ENCODE results near the gene PROCA1. TPM values are rescaled to one million over a fixed set of nuclear protein-coding genes. Genes with fewer than 3 reads are reported as not detected.
A peak's percentile ranks its signal among the peaks of the same experiment; 100 is the strongest.

PROCA1 gene
- total and polyA plus RNA-seq, 2 donors from 2014 or later: 3.4 to 3.5 TPM

- Histone ChIP-seq H3K27me3 (ENCODE audit: control insufficient read depth, insufficient read depth, low read length) (no peaks in the 10 kb centered on the region), H3K4me3 (ENCODE audit: low read length in 3 of 3) (peak overlapping the region in 2 of 3 donors; percentile 36 to 97), H3K4me1 (ENCODE audit: control insufficient read depth in 2 of 3, insufficient read depth in 2 of 3, low read depth in 1 of 3, low read length in 3 of 3) (peaks cover 3 to 59% (median 42%) of the 10 kb centered on the region in 3 donors), H3K9ac (ENCODE audit: low read length in 3 of 3) (peak overlapping the region in 1 of 3 donors; percentile 98), H3K27ac (ENCODE audit: low read depth in 2 of 2, low read length in 2 of 2) (peak overlapping the region; percentile 95 to 96), H3K9me3 (ENCODE audit: control insufficient read depth in 2 of 3, insufficient read depth in 1 of 3, low read length in 3 of 3) (no peaks in the 10 kb centered on the region), H3K36me3 (ENCODE audit: control insufficient read depth in 2 of 3, insufficient read depth in 3 of 3, low read length in 3 of 3) (peaks cover 10 to 36% (median 11%) of the 10 kb centered on the region in 3 donors)
- FAIRE-seq (no peak), DNase-seq (peak; percentile 55 to 91 (median 76))
- intact Hi-C loops (cut with DNase I): no loop called here
- TF ChIP-seq CTCF (IDR thresholded peaks at IDR 0.05; ENCODE audit: borderline replicate concordance, extremely low read depth, insufficient read depth): no peak
Measured at GRCh38 chr17:28746611-28747050, 34.9 kb upstream of the PROCA1 start.

DNA sequence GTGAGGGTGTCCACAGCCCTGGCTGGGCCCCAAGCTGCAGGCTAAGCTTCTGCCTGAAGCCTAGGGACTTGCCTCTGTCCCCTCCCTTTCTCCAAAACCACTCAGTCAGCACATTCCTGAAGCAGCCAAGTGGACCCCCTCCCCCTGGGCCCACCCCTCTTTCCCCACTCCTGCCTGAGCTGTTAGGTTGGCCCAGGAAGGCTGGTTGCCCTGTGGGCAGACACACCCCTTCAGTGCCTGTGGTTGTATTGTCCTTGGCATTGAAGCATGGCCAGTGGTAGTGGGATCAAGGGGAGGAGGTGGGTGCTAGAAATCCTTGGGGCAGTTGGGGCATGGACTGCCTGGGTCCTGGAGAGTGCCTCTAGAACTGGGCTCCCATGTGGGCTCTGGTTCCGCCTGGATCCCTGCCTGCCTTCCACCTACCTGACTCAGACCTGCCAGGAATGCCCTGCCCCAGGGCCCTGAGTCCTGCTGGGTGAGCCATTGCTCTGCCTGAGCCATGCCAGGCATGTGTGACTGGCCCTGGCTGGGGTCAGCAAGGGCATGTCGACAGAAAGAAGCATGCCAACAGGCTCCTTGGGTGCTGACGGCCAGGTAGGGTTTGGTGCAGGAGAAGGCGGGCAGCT, 34.2 kb upstream of the PROCA1 start:
- intact Hi-C loops (cut with DNase I): no loop called here
- H3K27ac ChIP-seq (ENCODE audit: low read depth in 2 of 2, low read length in 2 of 2): peak overlapping the region; percentile 95 to 96
- H3K36me3 ChIP-seq (ENCODE audit: control insufficient read depth in 2 of 3, insufficient read depth in 3 of 3, low read length in 3 of 3): peaks cover 10 to 35% (median 11%) of the 10 kb centered on the region in 3 donors
- H3K27me3 ChIP-seq (ENCODE audit: control insufficient read depth, insufficient read depth, low read length): no peaks in the 10 kb centered on the region
- peak overlapping the region in 2 of 3 donors; percentile 42 to 98 for H3K9ac ChIP-seq (ENCODE audit: low read length in 3 of 3)
- H3K4me1 ChIP-seq (ENCODE audit: control insufficient read depth in 2 of 3, insufficient read depth in 2 of 3, low read depth in 1 of 3, low read length in 3 of 3): peaks cover 3 to 59% (median 42%) of the 10 kb centered on the region in 3 donors
- no peak for TF ChIP-seq CTCF (IDR thresholded peaks at IDR 0.05; ENCODE audit: borderline replicate concordance, extremely low read depth, insufficient read depth)
- peak overlapping the region; percentile 59 to 97 (median 96) for H3K4me3 ChIP-seq (ENCODE audit: low read length in 3 of 3)
- H3K9me3 ChIP-seq (ENCODE audit: control insufficient read depth in 2 of 3, insufficient read depth in 1 of 3, low read length in 3 of 3): no peaks in the 10 kb centered on the region
- DNase-seq (peak in 4 of 5 donors; percentile 92 to 94 (median 93)), FAIRE-seq (no peak)

- FAIRE-seq: no peak
- intact Hi-C loops (cut with DNase I): no loop called here
- TF ChIP-seq CTCF (IDR thresholded peaks at IDR 0.05; ENCODE audit: borderline replicate concordance, extremely low read depth, insufficient read depth): no peak
Measured at GRCh38 chr17:28744972-28745785, 33.5 kb upstream of the PROCA1 start.

More at GRCh38 chr17:28744972-28745785, 33.5 kb upstream of the PROCA1 start:
- no peaks in the 10 kb centered on the region for H3K27me3 ChIP-seq (ENCODE audit: control insufficient read depth, insufficient read depth, low read length)
- peak; percentile 86 to 95 (median 90) for DNase-seq
- peaks cover under 1 to 52% (median 37%) of the 10 kb centered on the region in 3 donors for H3K4me1 ChIP-seq (ENCODE audit: control insufficient read depth in 2 of 3, insufficient read depth in 2 of 3, low read depth in 1 of 3, low read length in 3 of 3)
- H3K4me3 ChIP-seq (ENCODE audit: low read length in 3 of 3): peak overlapping the region; percentile 92 to 97 (median 96)
- H3K36me3 ChIP-seq (ENCODE audit: control insufficient read depth in 2 of 3, insufficient read depth in 3 of 3, low read length in 3 of 3): peaks cover 5 to 29% (median 10%) of the 10 kb centered on the region in 3 donors
- peak overlapping the region; percentile 95 to 96 for H3K27ac ChIP-seq (ENCODE audit: low read depth in 2 of 2, low read length in 2 of 2)
- no peaks in the 10 kb centered on the region for H3K9me3 ChIP-seq (ENCODE audit: control insufficient read depth in 2 of 3, insufficient read depth in 1 of 3, low read length in 3 of 3)
- H3K9ac ChIP-seq (ENCODE audit: low read length in 3 of 3): peak overlapping the region; percentile 92 to 98 (median 98)
